HCT116 (cell line): ENCODE data around the gene PCP4.

ENCODE experiments used
- CTCF ChIP-seq, 3 experiments: fragments of 200-600 bp in 1 of 3; sonication (generic) in 1 of 3; IDR thresholded peaks in 2 of 3; conservative IDR thresholded peaks in 1 of 3; 2 replicates each; pipeline ENCODE4 v1.5.1; 2012 to 2017; ENCODE audit warnings: low read depth in 2 of 3, low read length in 2 of 3, antibody characterized with exemption in 1 of 3, borderline replicate concordance in 1 of 3, control low read depth in 1 of 3, mild to moderate bottlenecking in 1 of 3, mixed read lengths in 1 of 3, mixed run types in 1 of 3, moderate library complexity in 1 of 3; ENCODE audit not compliant: insufficient read depth in 1 of 3
- EZH2 ChIP-seq: fragments of 200-600 bp; sonication (generic); IDR thresholded peaks from 2 replicates; pipeline ENCODE4 v1.6.1; 2017; ENCODE audit warnings: antibody characterized with exemption, mixed run types
- EZH2phosphoT487 ChIP-seq: fragments of 200-600 bp; IDR thresholded peaks from 2 replicates; pipeline ENCODE4 v1.6.1; 2018; ENCODE audit warnings: antibody characterized with exemption, borderline replicate concordance
- POLR2A ChIP-seq: IDR thresholded peaks from 2 replicates; pipeline ENCODE4 v1.7.0; 2011; ENCODE audit warnings: borderline replicate concordance; ENCODE audit not compliant: insufficient read depth, insufficient read length; ENCODE audit errors: extremely low read depth
- POLR2AphosphoS5 ChIP-seq: IDR thresholded peaks from 2 replicates; pipeline ENCODE4 v1.6.1; 2011; ENCODE audit warnings: mild to moderate bottlenecking, low read depth, low read length, moderate library complexity
- SRF ChIP-seq: IDR thresholded peaks from 2 replicates; pipeline ENCODE4 v1.6.1; 2012; ENCODE audit warnings: low read depth
- ZNF274 ChIP-seq: fragments of 200-500 bp; sonication (Bioruptor generic); IDR thresholded peaks from 2 replicates; pipeline ENCODE4 v1.6.1; 2014; ENCODE audit warnings: mild to moderate bottlenecking, low read depth, low read length, inconsistent platforms
- TF ChIP-seq, protein P1 (sequence below): IDR thresholded peaks from 2 replicates; pipeline ENCODE4 v1.6.1; 2011; ENCODE audit warnings: mild to moderate bottlenecking, low read length, moderate library complexity; ENCODE audit not compliant: insufficient replicate concordance; ENCODE audit errors: extremely low read depth

DNA sequence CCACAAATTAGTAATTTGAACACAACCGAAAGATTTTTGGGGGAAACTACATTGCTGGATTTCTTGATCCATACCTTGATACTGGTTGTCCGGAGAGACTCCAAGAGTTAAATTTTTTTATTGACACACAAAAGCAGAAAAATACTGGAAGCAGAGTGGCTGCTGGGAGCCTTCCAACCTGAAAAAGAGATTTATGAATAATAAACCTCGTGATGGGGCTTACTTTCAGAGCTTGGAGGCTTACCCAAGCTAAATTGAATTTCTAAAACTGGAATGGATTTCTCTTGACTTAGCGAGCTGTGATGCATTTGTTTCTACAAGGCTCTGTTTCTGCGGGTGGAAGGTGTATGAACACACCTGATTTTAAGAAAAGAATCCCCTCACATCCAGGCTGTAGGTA is 35.7 kb downstream of the PCP4 start:
- TF ChIP-seq POLR2A (no peak), CTCF (IDR thresholded peaks at IDR 0.05 in 2 of 3, conservative IDR thresholded peaks at IDR 0.05 in 1 of 3; ENCODE audit: borderline replicate concordance in 1 of 3, insufficient read depth in 1 of 3, low read depth in 2 of 3, low read length in 2 of 3) (no peak), EZH2 (no peak), EZH2phosphoT487 (no peak), POLR2AphosphoS5 (no peak), ZNF274 (no peak), SRF (no peak)
- TF ChIP-seq, protein P1, sequence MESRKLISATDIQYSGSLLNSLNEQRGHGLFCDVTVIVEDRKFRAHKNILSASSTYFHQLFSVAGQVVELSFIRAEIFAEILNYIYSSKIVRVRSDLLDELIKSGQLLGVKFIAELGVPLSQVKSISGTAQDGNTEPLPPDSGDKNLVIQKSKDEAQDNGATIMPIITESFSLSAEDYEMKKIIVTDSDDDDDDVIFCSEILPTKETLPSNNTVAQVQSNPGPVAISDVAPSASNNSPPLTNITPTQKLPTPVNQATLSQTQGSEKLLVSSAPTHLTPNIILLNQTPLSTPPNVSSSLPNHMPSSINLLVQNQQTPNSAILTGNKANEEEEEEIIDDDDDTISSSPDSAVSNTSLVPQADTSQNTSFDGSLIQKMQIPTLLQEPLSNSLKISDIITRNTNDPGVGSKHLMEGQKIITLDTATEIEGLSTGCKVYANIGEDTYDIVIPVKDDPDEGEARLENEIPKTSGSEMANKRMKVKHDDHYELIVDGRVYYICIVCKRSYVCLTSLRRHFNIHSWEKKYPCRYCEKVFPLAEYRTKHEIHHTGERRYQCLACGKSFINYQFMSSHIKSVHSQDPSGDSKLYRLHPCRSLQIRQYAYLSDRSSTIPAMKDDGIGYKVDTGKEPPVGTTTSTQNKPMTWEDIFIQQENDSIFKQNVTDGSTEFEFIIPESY: no peak
